IMR-90 (cell line): ENCODE data around the gene ZDBF2.

Experiments
- CEBPB ChIP-seq: IDR thresholded peaks from 2 replicates; pipeline ENCODE4 v1.6.1; 2012; ENCODE audit warnings: low read depth, low read length, improper control_type of control experiment
- ELK1 ChIP-seq: fragments of 150-350 bp; IDR thresholded peaks from 2 replicates; pipeline ENCODE4 v1.6.1; 2016; ENCODE audit warnings: low read depth, mild to moderate bottlenecking, low read length, moderate library complexity, borderline replicate concordance
- FOS ChIP-seq: fragments of 150-350 bp; IDR thresholded peaks from 2 replicates; pipeline ENCODE4 v1.6.1; 2016; ENCODE audit warnings: low read depth, low read length
- MAZ ChIP-seq: IDR thresholded peaks from 2 replicates; pipeline ENCODE4 v1.6.1; 2012; ENCODE audit warnings: low read depth, mild to moderate bottlenecking, low read length, improper control_type of control experiment, moderate library complexity, borderline replicate concordance
- MXI1 ChIP-seq: IDR thresholded peaks from 2 replicates; pipeline ENCODE4 v1.6.1; 2012; ENCODE audit warnings: low read depth, mild to moderate bottlenecking, low read length, moderate library complexity, borderline replicate concordance
- POLR2A ChIP-seq: IDR thresholded peaks from 2 replicates; pipeline ENCODE4 v1.6.1; 2012; ENCODE audit warnings: mild to moderate bottlenecking, low read depth, low read length
- RAD21 ChIP-seq: IDR thresholded peaks from 2 replicates; pipeline ENCODE4 v1.6.1; 2012; ENCODE audit warnings: low read length, improper control_type of control experiment
- RFX5 ChIP-seq: IDR thresholded peaks from 2 replicates; pipeline ENCODE4 v1.8.0; 2012; ENCODE audit warnings: low read depth, mild to moderate bottlenecking, low read length, moderate library complexity
- TF ChIP-seq, protein P1 (sequence below): conservative IDR thresholded peaks from 2 replicates; pipeline ENCODE4 v1.5.1; 2012; ENCODE audit warnings: mild to moderate bottlenecking, low read depth, low read length, improper control_type of control experiment
- TF ChIP-seq, protein P2 (sequence below): fragments of 150-350 bp; IDR thresholded peaks from 2 replicates; pipeline ENCODE4 v1.6.1; 2017; ENCODE audit warnings: mild to moderate bottlenecking, antibody characterized with exemption, low read length, low read depth

- TF ChIP-seq, protein P1, sequence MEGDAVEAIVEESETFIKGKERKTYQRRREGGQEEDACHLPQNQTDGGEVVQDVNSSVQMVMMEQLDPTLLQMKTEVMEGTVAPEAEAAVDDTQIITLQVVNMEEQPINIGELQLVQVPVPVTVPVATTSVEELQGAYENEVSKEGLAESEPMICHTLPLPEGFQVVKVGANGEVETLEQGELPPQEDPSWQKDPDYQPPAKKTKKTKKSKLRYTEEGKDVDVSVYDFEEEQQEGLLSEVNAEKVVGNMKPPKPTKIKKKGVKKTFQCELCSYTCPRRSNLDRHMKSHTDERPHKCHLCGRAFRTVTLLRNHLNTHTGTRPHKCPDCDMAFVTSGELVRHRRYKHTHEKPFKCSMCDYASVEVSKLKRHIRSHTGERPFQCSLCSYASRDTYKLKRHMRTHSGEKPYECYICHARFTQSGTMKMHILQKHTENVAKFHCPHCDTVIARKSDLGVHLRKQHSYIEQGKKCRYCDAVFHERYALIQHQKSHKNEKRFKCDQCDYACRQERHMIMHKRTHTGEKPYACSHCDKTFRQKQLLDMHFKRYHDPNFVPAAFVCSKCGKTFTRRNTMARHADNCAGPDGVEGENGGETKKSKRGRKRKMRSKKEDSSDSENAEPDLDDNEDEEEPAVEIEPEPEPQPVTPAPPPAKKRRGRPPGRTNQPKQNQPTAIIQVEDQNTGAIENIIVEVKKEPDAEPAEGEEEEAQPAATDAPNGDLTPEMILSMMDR, result no peak
- no peak for TF ChIP-seq POLR2A
- TF ChIP-seq ELK1, result no peak
- TF ChIP-seq FOS, result no peak
- no peak for TF ChIP-seq MAZ
- TF ChIP-seq RFX5, result no peak
- TF ChIP-seq, protein P2, sequence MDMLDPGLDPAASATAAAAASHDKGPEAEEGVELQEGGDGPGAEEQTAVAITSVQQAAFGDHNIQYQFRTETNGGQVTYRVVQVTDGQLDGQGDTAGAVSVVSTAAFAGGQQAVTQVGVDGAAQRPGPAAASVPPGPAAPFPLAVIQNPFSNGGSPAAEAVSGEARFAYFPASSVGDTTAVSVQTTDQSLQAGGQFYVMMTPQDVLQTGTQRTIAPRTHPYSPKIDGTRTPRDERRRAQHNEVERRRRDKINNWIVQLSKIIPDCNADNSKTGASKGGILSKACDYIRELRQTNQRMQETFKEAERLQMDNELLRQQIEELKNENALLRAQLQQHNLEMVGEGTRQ, result no peak
- no peak for TF ChIP-seq RAD21
- no peak for TF ChIP-seq MXI1
- TF ChIP-seq CEBPB, result no peak
These were observed 10.4 kb upstream of the ZDBF2 start for GRCh38 chr2:206263959-206264603.
